ENCODE results near the gene PCGF3.
A peak's percentile ranks its signal among the peaks of the same experiment; 100 is the strongest.

The PCGF3 gene

GRCh38 chr4:685679-686412, 19.8 kb upstream of the PCGF3 start:
- DNase-seq (ENCODE audit: low read depth, low spot score) = no peak
- no peak overlapping the region for H3K9ac ChIP-seq (ENCODE audit: insufficient read length, low read depth)

GRCh38 chr4:686413-687040, 19.1 kb upstream of the PCGF3 start:
- Histone ChIP-seq H3K4me1 (ENCODE audit: insufficient read depth, insufficient read length) (peaks cover 47% of the 10 kb centered on the region), H3K4me3 (ENCODE audit: insufficient read length, low read depth) (no peak overlapping the region), H3K36me3 (ENCODE audit: insufficient read depth, insufficient read length, low read length) (no peaks in the 10 kb centered on the region), H3K27me3 (ENCODE audit: insufficient read depth, insufficient read length) (no peaks in the 10 kb centered on the region), H3K9me3 (ENCODE audit: insufficient read depth, low read length) (no peaks in the 10 kb centered on the region), H3K9ac (ENCODE audit: insufficient read length, low read depth) (peak overlapping the region; percentile 12)
- TF ChIP-seq SUZ12 (IDR thresholded peaks at IDR 0.05; ENCODE audit: extremely low read depth, insufficient read depth, insufficient read length) (no peak), ZNF274 (IDR thresholded peaks at IDR 0.05; ENCODE audit: low read depth, low read length) (no peak), YY1 (IDR thresholded peaks at IDR 0.05; ENCODE audit: insufficient read depth, insufficient read length) (no peak)
- DNase-seq (ENCODE audit: low read depth, low spot score) = no peak

More at GRCh38 chr4:685679-686412, 19.8 kb upstream of the PCGF3 start:
- no peaks in the 10 kb centered on the region for H3K9me3 ChIP-seq (ENCODE audit: insufficient read depth, low read length)
- TF ChIP-seq YY1 (IDR thresholded peaks at IDR 0.05; ENCODE audit: insufficient read depth, insufficient read length) (no peak), SUZ12 (IDR thresholded peaks at IDR 0.05; ENCODE audit: extremely low read depth, insufficient read depth, insufficient read length) (no peak), ZNF274 (IDR thresholded peaks at IDR 0.05; ENCODE audit: low read depth, low read length) (no peak)
- no peaks in the 10 kb centered on the region for H3K36me3 ChIP-seq (ENCODE audit: insufficient read depth, insufficient read length, low read length)
- no peaks in the 10 kb centered on the region for H3K27me3 ChIP-seq (ENCODE audit: insufficient read depth, insufficient read length)
- H3K4me1 ChIP-seq (ENCODE audit: insufficient read depth, insufficient read length) = peaks cover 48% of the 10 kb centered on the region
- no peak overlapping the region for H3K4me3 ChIP-seq (ENCODE audit: insufficient read length, low read depth)

- no peak overlapping the region for H3K4me3 ChIP-seq (ENCODE audit: insufficient read length, low read depth)
- H3K4me1 ChIP-seq (ENCODE audit: insufficient read depth, insufficient read length) = peaks cover 49% of the 10 kb centered on the region
- no peaks in the 10 kb centered on the region for H3K27me3 ChIP-seq (ENCODE audit: insufficient read depth, insufficient read length)
- H3K9ac ChIP-seq (ENCODE audit: insufficient read length, low read depth) = peak overlapping the region; percentile 36
- no peaks in the 10 kb centered on the region for H3K9me3 ChIP-seq (ENCODE audit: insufficient read depth, low read length)
- H3K36me3 ChIP-seq (ENCODE audit: insufficient read depth, insufficient read length, low read length) = no peaks in the 10 kb centered on the region
- DNase-seq (ENCODE audit: low read depth, low spot score) = no peak
- TF ChIP-seq ZNF274 (IDR thresholded peaks at IDR 0.05; ENCODE audit: low read depth, low read length) (no peak), YY1 (IDR thresholded peaks at IDR 0.05; ENCODE audit: insufficient read depth, insufficient read length) (no peak), SUZ12 (IDR thresholded peaks at IDR 0.05; ENCODE audit: extremely low read depth, insufficient read depth, insufficient read length) (no peak)
Measured at GRCh38 chr4:687048-687970, 18.3 kb upstream of the PCGF3 start.

GRCh38 chr4:687971-688853, 17.4 kb upstream of the PCGF3 start:
- no peaks in the 10 kb centered on the region for H3K27me3 ChIP-seq (ENCODE audit: insufficient read depth, insufficient read length)
- H3K36me3 ChIP-seq (ENCODE audit: insufficient read depth, insufficient read length, low read length) = no peaks in the 10 kb centered on the region
- no peak for TF ChIP-seq SUZ12 (IDR thresholded peaks at IDR 0.05; ENCODE audit: extremely low read depth, insufficient read depth, insufficient read length)
- DNase-seq (ENCODE audit: low read depth, low spot score) = no peak
- H3K9ac ChIP-seq (ENCODE audit: insufficient read length, low read depth) = peak overlapping the region; percentile 44
- H3K9me3 ChIP-seq (ENCODE audit: insufficient read depth, low read length) = no peaks in the 10 kb centered on the region
- H3K4me3 ChIP-seq (ENCODE audit: insufficient read length, low read depth) = peak overlapping the region; percentile 25
- peaks cover 55% of the 10 kb centered on the region for H3K4me1 ChIP-seq (ENCODE audit: insufficient read depth, insufficient read length)

GRCh38 chr4:688854-689681, 16.6 kb upstream of the PCGF3 start, which contains the start of gene SLC49A3:
TSS of gene SLC49A3 (minus strand) at chr4:689151. CDS start at chr4:689127, 24 bp downstream.
- Histone ChIP-seq H3K36me3 (ENCODE audit: insufficient read depth, insufficient read length, low read length) (no peaks in the 10 kb centered on the region), H3K4me3 (ENCODE audit: insufficient read length, low read depth) (peak within 1 kb of the TSS; percentile 25), H3K9ac (ENCODE audit: insufficient read length, low read depth) (peak within 1 kb of the TSS; percentile 74), H3K4me1 (ENCODE audit: insufficient read depth, insufficient read length) (peaks cover 50% of the 10 kb centered on the region), H3K9me3 (ENCODE audit: insufficient read depth, low read length) (no peaks in the 10 kb centered on the region), H3K27me3 (ENCODE audit: insufficient read depth, insufficient read length) (no peaks in the 10 kb centered on the region)
- no peak for DNase-seq (ENCODE audit: low read depth, low spot score)
- TF ChIP-seq ZNF274 (IDR thresholded peaks at IDR 0.05; ENCODE audit: low read depth, low read length) = no peak
- no peak for TF ChIP-seq YY1 (IDR thresholded peaks at IDR 0.05; ENCODE audit: insufficient read depth, insufficient read length)
- TF ChIP-seq SUZ12 (IDR thresholded peaks at IDR 0.05; ENCODE audit: extremely low read depth, insufficient read depth, insufficient read length) = no peak

- Histone ChIP-seq H3K4me3 (ENCODE audit: insufficient read length, low read depth) (peak overlapping the region; percentile 22), H3K27me3 (ENCODE audit: insufficient read depth, insufficient read length) (no peaks in the 10 kb centered on the region), H3K4me1 (ENCODE audit: insufficient read depth, insufficient read length) (peaks cover 44% of the 10 kb centered on the region), H3K36me3 (ENCODE audit: insufficient read depth, insufficient read length, low read length) (no peaks in the 10 kb centered on the region), H3K9me3 (ENCODE audit: insufficient read depth, low read length) (peaks cover 5% of the 10 kb centered on the region; the same call in 1 of the 2 replicates), H3K9ac (ENCODE audit: insufficient read length, low read depth) (peak overlapping the region; percentile 74)
- TF ChIP-seq ZNF274 (IDR thresholded peaks at IDR 0.05; ENCODE audit: low read depth, low read length) (no peak), YY1 (IDR thresholded peaks at IDR 0.05; ENCODE audit: insufficient read depth, insufficient read length) (no peak), SUZ12 (IDR thresholded peaks at IDR 0.05; ENCODE audit: extremely low read depth, insufficient read depth, insufficient read length) (no peak)
- DNase-seq (ENCODE audit: low read depth, low spot score) = no peak
Measured at GRCh38 chr4:689723-690122, 15.9 kb upstream of the PCGF3 start.
